SU-DHL-6 (cell line): ENCODE results near the gene ERVV-1.

ENCODE experiments used
- H2AFZ ChIP-seq: fragments of 200-600 bp; sonication (generic); 2 replicates; pipeline ENCODE4 v1.6.1; 2014; ENCODE audit warnings: low read depth, mild to moderate bottlenecking, moderate library complexity, mixed read lengths, antibody characterized with exemption, low read length; ENCODE audit not compliant: severe bottlenecking
- H3F3A ChIP-seq: fragments of 200-600 bp; shearing (Covaris generic); 2 replicates; pipeline ENCODE4 v1.6.0; 2016; ENCODE audit warnings: antibody characterized with exemption, mild to moderate bottlenecking; ENCODE audit not compliant: insufficient read depth
- H3K27ac ChIP-seq: fragments of 200-600 bp; sonication (generic); 2 replicates; pipeline ENCODE4 v1.5.1; 2016; ENCODE audit warnings: low read depth, mild to moderate bottlenecking, low read length, moderate library complexity, mixed read lengths
- H3K27me3 ChIP-seq: fragments of 200-600 bp; sonication (generic), shearing (Covaris generic); 2 replicates; pipeline ENCODE4 v1.6.0; 2014; ENCODE audit warnings: mild to moderate bottlenecking, low read length
- H3K36me3 ChIP-seq: fragments of 200-600 bp; sonication (generic); 2 replicates; pipeline ENCODE4 v1.6.1; 2014; ENCODE audit warnings: mild to moderate bottlenecking, low read length, mixed read lengths
- H3K4me2 ChIP-seq: fragments of 300-600, 200-600 bp; shearing (Covaris generic), sonication (generic); 2 replicates; pipeline ENCODE4 v1.6.0; 2014; ENCODE audit warnings: low read length, low read depth, mild to moderate bottlenecking; ENCODE audit not compliant: poor library complexity, severe bottlenecking
- H3K4me3 ChIP-seq: fragments of 200-600 bp; sonication (generic); 2 replicates; pipeline ENCODE4 v1.5.1; 2014; ENCODE audit warnings: antibody characterized with exemption, low read length, mild to moderate bottlenecking, mixed read lengths; ENCODE audit not compliant: insufficient read depth, poor library complexity, severe bottlenecking
- H3K79me2 ChIP-seq: fragments of 200-600 bp; sonication (generic); 2 replicates; pipeline ENCODE4 v1.6.1; 2014; ENCODE audit warnings: mild to moderate bottlenecking, low read length, moderate library complexity; ENCODE audit not compliant: insufficient read depth
- H3K9ac ChIP-seq: fragments of 200-600 bp; sonication (generic); 2 replicates; pipeline ENCODE4 v1.7.0; 2014; ENCODE audit warnings: mild to moderate bottlenecking, low read length
- H3K9me2 ChIP-seq: fragments of 200-600 bp; sonication (generic); replicated peaks from 2 replicates; pipeline ENCODE4 v1.6.1; 2014; ENCODE audit warnings: low read length; ENCODE audit not compliant: insufficient read depth
- H3K9me3 ChIP-seq: fragments of 200-600 bp; sonication (generic); 2 replicates; pipeline ENCODE4 v1.6.1; 2014; ENCODE audit warnings: low read length, mixed read lengths; ENCODE audit not compliant: insufficient read depth
- H4K20me1 ChIP-seq: fragments of 200-600 bp; sonication (generic); 2 replicates; pipeline ENCODE4 v1.6.1; 2014; ENCODE audit warnings: low read depth, mild to moderate bottlenecking, antibody characterized with exemption, low read length, moderate library complexity, mixed read lengths
- CTCF ChIP-seq: fragments of 200-600 bp; sonication (generic); IDR thresholded peaks from one replicate; pipeline ENCODE4 v1.5.1; 2017; ENCODE audit warnings: antibody characterized with exemption, mild to moderate bottlenecking, low read length, moderate library complexity; ENCODE audit not compliant: insufficient read depth, poor library complexity, severe bottlenecking
- EZH2phosphoT487 ChIP-seq: fragments of 200-600 bp; sonication (generic), shearing (Covaris generic); conservative IDR thresholded peaks from 2 replicates; pipeline ENCODE4 v1.6.1; 2018; ENCODE audit warnings: mild to moderate bottlenecking, antibody characterized with exemption, low read length, moderate library complexity, mixed read lengths

ERVV-1 gene

GRCh38 chr19:52987221-52987620 lies 26.5 kb upstream of the ERVV-1 start:
- Histone ChIP-seq H3K9ac (no peak overlapping the region), H3K27me3 (no peaks in the 10 kb centered on the region), H3K27ac (no peak overlapping the region), H3K4me3 (no peak overlapping the region), H4K20me1 (no peaks in the 10 kb centered on the region), H3K9me2 (no peaks in the 10 kb centered on the region), H3K9me3 (peaks cover 12% of the 10 kb centered on the region; the same call in 1 of the 2 replicates), H3K36me3 (no peaks in the 10 kb centered on the region), H3K79me2 (no peaks in the 10 kb centered on the region), H3K4me2 (no peak overlapping the region), H2AFZ (no peak overlapping the region), H3F3A (no peaks in the 10 kb centered on the region)
- TF ChIP-seq CTCF (no peak), EZH2phosphoT487 (no peak)

DNA sequence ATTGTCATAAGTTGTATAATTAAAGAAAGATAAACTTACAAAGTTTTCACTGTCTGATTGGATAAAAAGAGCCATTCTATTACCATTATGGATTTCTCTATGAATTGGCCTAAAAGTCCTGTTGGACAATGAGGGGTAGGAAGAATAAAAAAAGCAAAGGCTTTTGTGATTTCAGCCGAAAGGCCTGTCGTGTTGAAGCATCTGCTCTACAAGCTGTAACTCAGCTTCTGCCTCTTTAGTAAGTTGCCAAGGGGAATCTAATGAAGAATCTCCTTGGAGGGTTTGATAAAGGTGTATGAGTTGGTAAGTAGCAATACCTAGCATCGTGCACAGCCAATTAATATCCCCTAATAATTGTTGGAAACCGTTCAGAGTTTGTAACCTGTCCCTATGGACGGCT lies 25.2 kb upstream of the ERVV-1 start:
- Histone ChIP-seq H3K4me3 (no peak overlapping the region), H3K27me3 (no peaks in the 10 kb centered on the region), H3K9me2 (no peaks in the 10 kb centered on the region), H3K79me2 (no peaks in the 10 kb centered on the region), H3K27ac (no peak overlapping the region), H3K36me3 (no peaks in the 10 kb centered on the region), H3K9me3 (peaks cover 12% of the 10 kb centered on the region; the same call in 1 of the 2 replicates), H4K20me1 (no peaks in the 10 kb centered on the region), H3F3A (no peaks in the 10 kb centered on the region), H3K4me2 (no peak overlapping the region), H3K9ac (no peak overlapping the region), H2AFZ (no peak overlapping the region)
- no peak for TF ChIP-seq EZH2phosphoT487
- no peak for TF ChIP-seq CTCF

DNA sequence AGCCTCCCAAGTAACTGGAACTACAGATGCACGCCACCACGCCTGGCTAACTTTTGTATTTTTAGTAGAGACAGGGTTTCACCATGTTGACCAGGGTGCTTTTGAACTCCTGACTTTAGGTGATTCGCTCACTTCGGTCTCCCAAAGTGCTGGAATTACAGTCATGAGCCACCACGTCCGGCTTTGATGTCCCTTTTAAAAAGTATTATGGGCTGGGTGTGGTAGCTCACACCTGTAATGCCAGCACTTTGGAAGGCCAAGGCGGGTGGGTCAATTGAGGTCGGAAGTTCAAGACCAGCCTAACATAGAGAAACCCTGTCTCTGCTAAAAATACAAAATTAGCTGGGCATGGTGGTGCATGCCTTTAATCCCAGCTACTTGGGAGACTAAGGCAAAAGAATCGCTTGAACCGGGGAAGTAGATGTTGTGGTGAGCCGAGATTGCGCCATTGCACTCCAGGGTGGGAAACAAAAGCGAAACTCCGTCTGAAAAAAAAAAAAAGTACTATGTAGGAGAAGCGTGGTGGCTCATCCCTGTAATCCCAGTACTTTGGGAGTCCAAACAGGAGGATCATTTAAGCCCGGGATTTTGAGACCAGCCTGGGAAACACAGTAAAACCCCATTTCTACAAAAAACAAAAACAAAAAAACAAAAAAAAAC lies 22.8 kb upstream of the ERVV-1 start:
- no peak overlapping the region for H3K27ac ChIP-seq
- TF ChIP-seq CTCF (no peak), EZH2phosphoT487 (no peak)
- peaks cover 6% of the 10 kb centered on the region; the same call in 1 of the 2 replicates for H3K9me3 ChIP-seq
- no peaks in the 10 kb centered on the region for H3K27me3 ChIP-seq
- no peak overlapping the region for H3K9ac ChIP-seq
- no peaks in the 10 kb centered on the region for H3F3A ChIP-seq
- no peaks in the 10 kb centered on the region for H3K79me2 ChIP-seq
- no peak overlapping the region for H3K4me2 ChIP-seq
- no peaks in the 10 kb centered on the region for H4K20me1 ChIP-seq
- H2AFZ ChIP-seq, result no peak overlapping the region
- H3K9me2 ChIP-seq, result no peaks in the 10 kb centered on the region
- no peaks in the 10 kb centered on the region for H3K36me3 ChIP-seq
- no peak overlapping the region for H3K4me3 ChIP-seq
